Kidney (tissue), 14 donors: Measurements from ENCODE around the gene PTPRG. TPM values are rescaled to one million over a fixed set of nuclear protein-coding genes. Genes with fewer than 3 reads are reported as not detected.

Experiments
- DNase-seq, 5 donors: peaks; one replicate each; pipeline ENCODE4 v3.0.0-alpha.2; 2013 to 2020
- FAIRE-seq: peaks from 2 replicates; lab custom pipeline; 2012; peaks lifted over from hg19 to GRCh38; lab: Jason Lieb, UNC
- H3K27ac ChIP-seq, 2 donors: one replicate each; pipeline ENCODE4 v1.7.0; 2013; ENCODE audit warnings: low read depth in 2 of 2, low read length in 2 of 2, inconsistent platforms in 1 of 2
- H3K27me3 ChIP-seq: one replicate; pipeline ENCODE4 v1.7.1; 2013; ENCODE audit warnings: low read length, inconsistent platforms; ENCODE audit not compliant: control insufficient read depth, insufficient read depth
- H3K36me3 ChIP-seq, 3 donors: one replicate each; pipeline versions ENCODE4 v1.7.0 to v1.7.1; 2013; ENCODE audit warnings: low read length in 3 of 3, control low read depth in 1 of 3, inconsistent platforms in 1 of 3; ENCODE audit not compliant: insufficient read depth in 3 of 3, control insufficient read depth in 2 of 3
- H3K4me1 ChIP-seq, 3 donors: one replicate each; pipeline versions ENCODE4 v1.7.0 to v1.7.1; 2013; ENCODE audit warnings: low read length in 3 of 3, inconsistent platforms in 1 of 3, low read depth in 1 of 3; ENCODE audit not compliant: control insufficient read depth in 2 of 3, insufficient read depth in 2 of 3
- H3K4me3 ChIP-seq, 3 donors: one replicate each; pipeline versions ENCODE4 v1.7.0 to v1.8.1; 2013; ENCODE audit warnings: low read length in 3 of 3, control low read depth in 1 of 3, inconsistent platforms in 1 of 3
- H3K9ac ChIP-seq, 3 donors: one replicate each; pipeline versions ENCODE4 v1.7.0 to v1.7.1; 2013; ENCODE audit warnings: low read length in 3 of 3, control low read depth in 1 of 3, inconsistent platforms in 1 of 3
- H3K9me3 ChIP-seq, 3 donors: one replicate each; pipeline versions ENCODE4 v1.7.0 to v1.7.1; 2013; ENCODE audit warnings: low read length in 3 of 3, control low read depth in 1 of 3, inconsistent platforms in 1 of 3; ENCODE audit not compliant: control insufficient read depth in 2 of 3, insufficient read depth in 1 of 3
- CTCF ChIP-seq: IDR thresholded peaks from 3 replicates; pipeline ENCODE4 v1.5.1; 2012; ENCODE audit warnings: mild to moderate bottlenecking, moderate library complexity, borderline replicate concordance; ENCODE audit not compliant: insufficient read depth; ENCODE audit errors: extremely low read depth
- intact Hi-C: fragments of 100-400 bp; cut with DNase I; formaldehyde crosslinking; loops from one replicate; pipeline ENCODE4 v1.11.1; 2022
- polyA plus RNA-seq: library from polyadenylated mRNA; stranded (reverse); fragments of 350-450 nt; fragmentation: Illumina TruSeq; extraction: RNeasy Lipid Tissue Mini Kit (QIAGEN cat#74804); gene quantifications from one replicate; pipeline ENCODE4 v1.2.3, GENCODE V29; 2014; ENCODE audit warnings: low read depth, low replicate concordance; ENCODE audit not compliant: insufficient read depth
- total RNA-seq: library from RNA; stranded (reverse); fragmentation: NEBNext Ultra II Directional; extraction: Animal tissue kit (Norgen Biotek cat#: 25700); gene quantifications from one replicate; pipeline ENCODE4 v1.2.1, GENCODE V29; 2021
- donor health status: control.
- donor health status: control.
- donor health status: control.
- donor health status: control.
- donor health status: control.
- donor health status: DM: yes; HTN: yes; CAD: no.
- donor health status: Normal renal cell carcinoma (clear cell type).

The PTPRG gene
- total and polyA plus RNA-seq, 2 donors from 2014 or later: 9.2 to 154 TPM

GRCh38 chr3:62229211-62229610 is 667.8 kb downstream of the PTPRG start:
- H3K4me3 ChIP-seq: no peak overlapping the region
- DNase-seq (no peak), FAIRE-seq (no peak)
- H3K36me3 ChIP-seq: no peaks in the 10 kb centered on the region
- H3K9ac ChIP-seq: no peak overlapping the region
- intact Hi-C loops: no loop called here
- H3K4me1 ChIP-seq: no peaks in the 10 kb centered on the region
- no peak for TF ChIP-seq CTCF
- H3K27ac ChIP-seq: peak overlapping the region in 1 of 2 donors; percentile 53
- H3K27me3 ChIP-seq: no peaks in the 10 kb centered on the region
- H3K9me3 ChIP-seq: no peaks in the 10 kb centered on the region

GRCh38 chr3:62229908-62230307 is 668.5 kb downstream of the PTPRG start:
- Histone ChIP-seq H3K27me3 (no peaks in the 10 kb centered on the region), H3K9ac (no peak overlapping the region), H3K27ac (no peak overlapping the region), H3K36me3 (no peaks in the 10 kb centered on the region), H3K4me3 (no peak overlapping the region), H3K9me3 (no peaks in the 10 kb centered on the region), H3K4me1 (no peaks in the 10 kb centered on the region)
- intact Hi-C loops: no loop called here
- no peak for FAIRE-seq
- no peak for TF ChIP-seq CTCF
- DNase-seq: no peak

- FAIRE-seq: no peak
- Histone ChIP-seq H3K4me1 (no peaks in the 10 kb centered on the region), H3K4me3 (no peak overlapping the region), H3K36me3 (no peaks in the 10 kb centered on the region), H3K9ac (no peak overlapping the region), H3K27me3 (no peaks in the 10 kb centered on the region), H3K27ac (no peak overlapping the region), H3K9me3 (no peaks in the 10 kb centered on the region)
- TF ChIP-seq CTCF: no peak
- DNase-seq: no peak
- intact Hi-C loops: no loop called here
Observed at GRCh38 chr3:62233065-62233464, 671.7 kb downstream of the PTPRG start.

- no peak for TF ChIP-seq CTCF
- no peaks in the 10 kb centered on the region for H3K27me3 ChIP-seq
- FAIRE-seq (no peak), DNase-seq (peak in 1 of 5 donors; percentile 24)
- H3K4me3 ChIP-seq: no peak overlapping the region
- H3K36me3 ChIP-seq: no peaks in the 10 kb centered on the region
- no peaks in the 10 kb centered on the region for H3K9me3 ChIP-seq
- H3K4me1 ChIP-seq: peaks cover 0 to 2% (median 0%) of the 10 kb centered on the region in 3 donors
- no peak overlapping the region for H3K27ac ChIP-seq
- no peak overlapping the region for H3K9ac ChIP-seq
- intact Hi-C loops: no loop called here
Observed at GRCh38 chr3:62236016-62236415, 674.6 kb downstream of the PTPRG start.
